H1 (cell line): ENCODE data around the gene VIPR1. TPM values are rescaled to one million over a fixed set of nuclear protein-coding genes. Genes with fewer than 3 reads are reported as not detected.

Experiments
- CTCF ChIA-PET: fragments of 300-600 bp; sonication (Branson Sonifier 250); formaldehyde crosslinking; loops from one replicate; lab custom pipeline; 2021; ENCODE audit not compliant: partially characterized antibody; lab: Charles Lee
- POLR2A ChIA-PET: fragments of 300-600 bp; sonication (Branson Sonifier 250); formaldehyde crosslinking; loops from one replicate; lab custom pipeline; 2021; ENCODE audit warnings: inconsistent platforms; ENCODE audit not compliant: partially characterized antibody; lab: Charles Lee
- DNase-seq, 2 experiments: peaks; one replicate each; pipeline versions ENCODE4 v3.0.0 to v3.0.0-alpha.2; 2010 to 2022; ENCODE audit warnings: low spot score in 2 of 2, low read depth in 1 of 2, mixed read lengths in 1 of 2
- FAIRE-seq: peaks from 2 replicates; lab custom pipeline; 2011; peaks lifted over from hg19 to GRCh38; lab: Jason Lieb, UNC
- H2AFZ ChIP-seq: 2 replicates; pipeline ENCODE4 v1.8.1; 2012; ENCODE audit warnings: low read length, inconsistent platforms
- H2AK5ac ChIP-seq: 2 replicates; pipeline ENCODE4 v1.6.1; 2013; ENCODE audit warnings: low read depth, low read length
- H2BK120ac ChIP-seq: replicated peaks from 2 replicates; pipeline ENCODE3; 2013; ENCODE audit warnings: low read depth, low read length, inconsistent platforms
- H2BK12ac ChIP-seq: 2 replicates; pipeline ENCODE4 v1.6.1; 2013; ENCODE audit warnings: low read depth, low read length
- H2BK15ac ChIP-seq: 2 replicates; pipeline ENCODE4 v1.6.1; 2013; ENCODE audit warnings: low read length
- H2BK20ac ChIP-seq: 2 replicates; pipeline ENCODE4 v1.6.1; 2013; ENCODE audit warnings: low read length
- H2BK5ac ChIP-seq: 2 replicates; pipeline ENCODE4 v1.6.1; 2013; ENCODE audit warnings: low read depth, low read length
- H3K14ac ChIP-seq: 2 replicates; pipeline ENCODE4 v1.6.1; 2013; ENCODE audit warnings: inconsistent platforms; ENCODE audit not compliant: insufficient read length
- H3K18ac ChIP-seq: 2 replicates; pipeline ENCODE4 v1.6.1; 2013; ENCODE audit warnings: low read length; ENCODE audit errors: extremely low read depth
- H3K23ac ChIP-seq: 2 replicates; pipeline ENCODE4 v1.6.1; 2013; ENCODE audit warnings: inconsistent platforms; ENCODE audit not compliant: insufficient read length
- H3K23me2 ChIP-seq: 2 replicates; pipeline ENCODE4 v1.6.1; 2013; ENCODE audit warnings: low read depth, low read length
- H3K27ac ChIP-seq: 2 replicates; pipeline ENCODE4 v1.6.1; 2011; ENCODE audit warnings: low read depth, low read length, inconsistent platforms
- H3K27me3 ChIP-seq, 4 experiments: replicated peaks in 1 of 4; 1 replicate in 1 of 4; 2 replicates in 3 of 4; pipeline versions ENCODE4 v1.6.1 to v1.8.1; 2011 to 2013; ENCODE audit warnings: low read length in 3 of 4, mild to moderate bottlenecking in 3 of 4, inconsistent platforms in 2 of 4, mixed read lengths in 2 of 4, moderate library complexity in 1 of 4; ENCODE audit not compliant: control insufficient read depth in 3 of 4, insufficient read depth in 3 of 4; ENCODE audit errors: extremely low read depth in 1 of 4
- H3K36me3 ChIP-seq, 4 experiments: 2 replicates each; pipeline versions ENCODE4 v1.6.1 to v1.8.1; 2011 to 2013; ENCODE audit warnings: mild to moderate bottlenecking in 4 of 4, low read length in 3 of 4, moderate library complexity in 2 of 4, control low read depth in 1 of 4, inconsistent platforms in 1 of 4; ENCODE audit not compliant: insufficient read depth in 4 of 4, control insufficient read depth in 2 of 4
- H3K4ac ChIP-seq: replicated peaks from 2 replicates; pipeline ENCODE3; 2013; ENCODE audit warnings: low read length, low read depth, mixed read lengths, inconsistent platforms; ENCODE audit not compliant: insufficient read length
- H3K4me1 ChIP-seq, 4 experiments: replicated peaks in 1 of 4; 1 replicate in 1 of 4; 2 replicates in 3 of 4; pipeline versions ENCODE4 v1.6.1 to v1.8.1; 2011 to 2013; ENCODE audit warnings: low read length in 3 of 4, inconsistent platforms in 2 of 4, mixed read lengths in 1 of 4; ENCODE audit not compliant: insufficient read depth in 4 of 4, control insufficient read depth in 3 of 4
- H3K4me2 ChIP-seq, 2 experiments: 2 replicates each; pipeline versions ENCODE4 v1.6.1 to v1.8.1; 2011 to 2013; ENCODE audit warnings: low read depth in 2 of 2, low read length in 2 of 2, control low read depth in 1 of 2, inconsistent platforms in 1 of 2, mild to moderate bottlenecking in 1 of 2; ENCODE audit not compliant: insufficient read depth in 1 of 2
- H3K4me3 ChIP-seq, 4 experiments: fragments of 200-600, 300-600 bp in 1 of 4; sonication (generic), shearing (Covaris generic), sonication (Bioruptor Twin) in 1 of 4; 2 replicates each; pipeline versions ENCODE4 v1.5.1 to v1.8.1; 2011 to 2016; ENCODE audit warnings: low read length in 4 of 4, low read depth in 3 of 4, control low read depth in 2 of 4, inconsistent platforms in 2 of 4, mild to moderate bottlenecking in 2 of 4, mixed read lengths in 1 of 4, moderate library complexity in 1 of 4; ENCODE audit not compliant: insufficient read depth in 2 of 4; ENCODE audit errors: extremely low read depth in 1 of 4
- H3K56ac ChIP-seq: replicated peaks from 2 replicates; pipeline ENCODE3; 2013; ENCODE audit warnings: low read depth, mild to moderate bottlenecking, mixed read lengths, low read length, inconsistent platforms; ENCODE audit not compliant: insufficient read length
- H3K79me1 ChIP-seq: 2 replicates; pipeline ENCODE4 v1.6.1; 2013; ENCODE audit warnings: low read depth, low read length, control low read depth
- H3K79me2 ChIP-seq, 2 experiments: 2 replicates each; pipeline versions ENCODE4 v1.6.1 to v1.8.1; 2012 to 2013; ENCODE audit warnings: low read length in 2 of 2, mild to moderate bottlenecking in 2 of 2, inconsistent platforms in 1 of 2; ENCODE audit not compliant: insufficient read depth in 2 of 2, control insufficient read depth in 1 of 2
- H3K9ac ChIP-seq, 4 experiments: replicated peaks in 1 of 4; 1 replicate in 1 of 4; 2 replicates in 3 of 4; pipeline versions ENCODE4 v1.6.1 to v1.8.1; 2011 to 2013; ENCODE audit warnings: low read depth in 3 of 4, low read length in 3 of 4, control low read depth in 2 of 4, mild to moderate bottlenecking in 2 of 4, moderate library complexity in 2 of 4, inconsistent platforms in 1 of 4; ENCODE audit errors: extremely low read depth in 1 of 4
- H3K9me3 ChIP-seq, 2 experiments: 2 replicates each; pipeline versions ENCODE4 v1.6.1 to v1.8.1; 2012 to 2013; ENCODE audit warnings: mild to moderate bottlenecking in 2 of 2, moderate library complexity in 2 of 2, control low read depth in 1 of 2, inconsistent platforms in 1 of 2, low read depth in 1 of 2, low read length in 1 of 2, mixed read lengths in 1 of 2; ENCODE audit not compliant: insufficient read depth in 2 of 2
- H4K20me1 ChIP-seq, 2 experiments: replicated peaks in 1 of 2; 2 replicates each; pipeline versions ENCODE3 to v1.8.1; 2011 to 2013; ENCODE audit warnings: inconsistent platforms in 2 of 2, low read length in 2 of 2, mild to moderate bottlenecking in 1 of 2; ENCODE audit not compliant: insufficient read depth in 2 of 2, control insufficient read depth in 1 of 2
- H4K5ac ChIP-seq: 2 replicates; pipeline ENCODE4 v1.6.1; 2013; ENCODE audit warnings: low read length, low read depth, mixed read lengths, inconsistent platforms; ENCODE audit not compliant: insufficient read length
- H4K8ac ChIP-seq: 2 replicates; pipeline ENCODE4 v1.8.0; 2013; ENCODE audit warnings: mild to moderate bottlenecking, moderate library complexity, low read length, inconsistent platforms; ENCODE audit not compliant: insufficient read depth; ENCODE audit errors: extremely low read depth
- H4K91ac ChIP-seq: replicated peaks from 2 replicates; pipeline ENCODE3; 2013; ENCODE audit warnings: low read length, mixed read lengths, inconsistent platforms; ENCODE audit not compliant: insufficient read length
- BRCA1 ChIP-seq: IDR thresholded peaks from 2 replicates; pipeline ENCODE4 v1.6.1; 2012; ENCODE audit warnings: low read depth, low read length, improper control_type of control experiment
- SIN3A ChIP-seq, 2 experiments: IDR thresholded peaks in 1 of 2; conservative IDR thresholded peaks in 1 of 2; 2 replicates each; pipeline ENCODE4 v1.6.1; 2011 to 2012; ENCODE audit warnings: low read length in 2 of 2, improper control_type of control experiment in 1 of 2, low read depth in 1 of 2, mild to moderate bottlenecking in 1 of 2
- WGBS, 2 experiments: shearing (Covaris generic) in 1 of 2; methylation state at CpG; one replicate each; pipeline versions ENCODE4 v1.1.6 to v1.1.7; 2013 to 2015; ENCODE audit warnings: low lambda C conversion rate in 2 of 2, mixed read lengths in 2 of 2, inconsistent platforms in 1 of 2, low coverage in 1 of 2, missing lambda C conversion rate in 1 of 2; ENCODE audit not compliant: insufficient replicate concordance in 2 of 2, insufficient coverage in 1 of 2, insufficient read length in 1 of 2; ENCODE audit errors: extremely low coverage in 1 of 2, missing lambda C conversion rate in 1 of 2; 5-methylcytosine and 5-hydroxymethylcytosine counted together
- polyA plus RNA-seq, 7 experiments: library from polyadenylated mRNA; depleted of rRNA in 3 of 7; stranded (reverse) in 5 of 7; unstranded in 2 of 7; fragments of >200 nt in 5 of 7; fragments of 200-250 nt in 2 of 7; gene quantifications; 1 replicate in 5 of 7; 2 replicates in 1 of 7; 4 replicates in 1 of 7; pipeline versions ENCODE4 v1.2.1 to v1.2.3, GENCODE V29; 2011 to 2013; ENCODE audit warnings: missing spikeins in 2 of 7, mixed read lengths in 2 of 7
- total RNA-seq: library from RNA; stranded (reverse); fragmentation: NEBNext Ultra II Directional; extraction: Animal tissue kit (Norgen Biotek cat#: 25700); gene quantifications from 2 replicates; pipeline ENCODE4 v1.2.1, GENCODE V29; 2021

Gene VIPR1
- total and polyA plus RNA-seq, 2 of the 8 experiments (the other 6 are each of a cell fraction or from before 2014, with no cell fraction given): 7.8 to 10.1 TPM

DNA sequence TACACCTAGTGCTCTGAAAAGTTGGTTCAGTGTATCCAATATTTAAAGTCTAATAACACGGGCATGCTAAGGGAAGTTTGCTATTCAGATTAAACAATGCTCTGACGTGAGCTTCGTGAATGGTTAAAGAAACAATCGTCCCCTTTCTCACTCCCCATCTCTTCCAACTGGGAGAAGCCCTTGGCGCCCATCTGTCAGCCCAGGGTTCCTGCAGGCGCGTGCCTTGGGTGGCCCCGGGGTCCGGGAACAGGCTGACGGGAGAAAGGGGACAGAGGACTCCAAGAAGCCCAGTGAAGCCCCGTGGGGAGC lies 78.9 kb downstream of the VIPR1 start:
- H3K4ac ChIP-seq: no peak overlapping the region
- H3K23me2 ChIP-seq: peaks cover 10% of the 10 kb centered on the region
- H3K18ac ChIP-seq: no peak overlapping the region; the same call in 1 of the 2 replicates
- DNase-seq: no peak
- no peak overlapping the region for H2AK5ac ChIP-seq
- no peaks in the 10 kb centered on the region for H3K9me3 ChIP-seq
- H3K4me1 ChIP-seq: peaks cover 2 to 14% (median 5%) of the 10 kb centered on the region in 4 experiments; a peak in 6 of 7 replicates
- H2BK15ac ChIP-seq: no peak overlapping the region
- TF ChIP-seq BRCA1 (no peak), SIN3A (conservative IDR thresholded peaks at IDR 0.05 in 1 of 2, IDR thresholded peaks at IDR 0.05 in 1 of 2; ENCODE audit: low read depth in 1 of 2, low read length in 2 of 2) (0 out of 4 replicates have a peak, but pooled peaks of 1 of the 2 experiments have one; percentile 9)
- FAIRE-seq: no peak
- no peaks in the 10 kb centered on the region for H4K20me1 ChIP-seq
- no peak overlapping the region for H2BK20ac ChIP-seq
- peaks cover 0 to 55% of the 10 kb centered on the region in 2 experiments; a peak in 3 of 4 replicates for H3K79me2 ChIP-seq
- POLR2A ChIA-PET: interaction anchor here (1.3 to 4.7 kb wide), 11 partner anchors 9 to 71 kb away, joined by 3 to 73 read pairs (median 8); partner anchors contain the start of genes NKTR and SS18L2
- peak overlapping the region; percentile 72 for H3K27ac ChIP-seq
- peak overlapping the region; percentile 6; the same call in 1 of the 2 replicates for H2AFZ ChIP-seq
- H4K91ac ChIP-seq: no peak overlapping the region
- H3K4me3 ChIP-seq: peak overlapping the region; percentile 70 to 94 (median 86)
- peak overlapping the region; percentile 74 to 83 (median 78) for H3K9ac ChIP-seq
- H3K23ac ChIP-seq: no peak overlapping the region
- H3K27me3 ChIP-seq: no peaks in the 10 kb centered on the region
- H3K56ac ChIP-seq: no peak overlapping the region
- H2BK120ac ChIP-seq: peak overlapping the region; percentile 38
- H2BK5ac ChIP-seq: peak overlapping the region; percentile 79
- CTCF ChIA-PET: interaction anchor here (1.0 to 4.2 kb wide), 7 partner anchors 9 to 165 kb away, joined by 3 to 21 read pairs (median 7); partner anchors contain the start of gene NKTR
- H2BK12ac ChIP-seq: no peak overlapping the region
- H3K36me3 ChIP-seq: peaks cover 0 to 4% (median 0%) of the 10 kb centered on the region in 4 experiments; a peak in 2 of 8 replicates
- H3K79me1 ChIP-seq: no peaks in the 10 kb centered on the region; the same call in none of the 2 replicates
- 0% methylated on average over 11 of the region's 11 CpGs; no CpG with 5 or more reads in 1 of the 2 experiments for WGBS, 2 experiments
- peak overlapping the region; percentile 42 for H4K5ac ChIP-seq
- peak overlapping the region; percentile 60 to 80 for H3K4me2 ChIP-seq
- no peak overlapping the region for H4K8ac ChIP-seq
- H3K14ac ChIP-seq: no peak overlapping the region
